ENCODE results near the gene BRMS1. TPM values are rescaled to one million over a fixed set of nuclear protein-coding genes. Genes with fewer than 3 reads are reported as not detected.

The BRMS1 gene
- total RNA-seq: 64.3 and 101 TPM in 2 replicates

GRCh38 chr11:66344550-66345315, at the start of gene BRMS1:
BRMS1 (minus strand) TSS chr11:66345104; CDS start chr11:66342234, 2,870 bp downstream.

GRCh38 chr11:66371627-66372415, 26.9 kb upstream of the BRMS1 start, which contains the start of gene SLC29A2:
SLC29A2 (minus strand) TSS chr11:66371760; CDS start chr11:66371591, 169 bp downstream.

GRCh38 chr11:66347425-66348276, 2.7 kb upstream of the BRMS1 start, which contains the start of gene B4GAT1:
B4GAT1 (minus strand) TSS chr11:66347629; CDS start chr11:66347545, 84 bp downstream.

GRCh38 chr11:66336234-66337102, 8.4 kb downstream of the BRMS1 start, which contains the start of gene RIN1:
RIN1 (minus strand) TSS chr11:66336434; CDS start chr11:66336402, 32 bp downstream.

GRCh38 chr11:66316849-66317251, 28.1 kb downstream of the BRMS1 start, which contains the start of gene CD248:
CD248 (minus strand) TSS chr11:66317044; CDS start chr11:66317027, 17 bp downstream.

GRCh38 chr11:66291706-66292542, 53.0 kb downstream of the BRMS1 start, which contains the start of gene TMEM151A:
TMEM151A (plus strand) TSS chr11:66291894; CDS start chr11:66292014, 120 bp downstream.

GRCh38 chr11:66288671-66289547, 56.0 kb downstream of the BRMS1 start, which contains the start of gene YIF1A:
YIF1A (minus strand) TSS chr11:66289143; CDS start chr11:66288985, 158 bp downstream.

Other genes with a start within 250 kb of the BRMS1 start
- 29.6 and 41.1 TPM in 2 replicates for gene KLC2, start 87.4 kb downstream of the BRMS1 start, total RNA-seq
- 161 and 170 TPM in 2 replicates for gene RAB1B, start 76.5 kb downstream of the BRMS1 start, total RNA-seq
- gene CNIH2, start 66.9 kb downstream of the BRMS1 start, total RNA-seq: 0.11 TPM in 1 of 2 replicates, not detected in the other
- gene YIF1A, start 56.0 kb downstream of the BRMS1 start, total RNA-seq: 148 and 150 TPM in 2 replicates
- 0.31 TPM in 1 of 2 replicates, not detected in the other for gene TMEM151A, start 53.2 kb downstream of the BRMS1 start, total RNA-seq
- gene CD248, start 28.1 kb downstream of the BRMS1 start, total RNA-seq: 0.47 and 1.3 TPM in 2 replicates
- 71.5 and 99.2 TPM in 2 replicates for gene RIN1, start 8.7 kb downstream of the BRMS1 start, total RNA-seq
- 15.6 and 18.1 TPM in 2 replicates for gene B4GAT1, start 2.5 kb upstream of the BRMS1 start, total RNA-seq
- 3.1 and 6.2 TPM in 2 replicates for gene SLC29A2, start 26.7 kb upstream of the BRMS1 start, total RNA-seq
- gene NPAS4, start 75.9 kb upstream of the BRMS1 start, total RNA-seq: not detected in 2 replicates
- 73.6 and 93.1 TPM in 2 replicates for gene MRPL11, start 93.7 kb upstream of the BRMS1 start, total RNA-seq
- gene PELI3, start 121.8 kb upstream of the BRMS1 start, total RNA-seq: 4.6 and 5.3 TPM in 2 replicates
- 68.5 and 69.8 TPM in 2 replicates for gene DPP3, start 135.3 kb upstream of the BRMS1 start, total RNA-seq
- gene BBS1, start 165.5 kb upstream of the BRMS1 start, total RNA-seq: 11.6 and 18.0 TPM in 2 replicates
- gene ZDHHC24, start 200.9 kb upstream of the BRMS1 start, total RNA-seq: 15.3 and 19.8 TPM in 2 replicates
- gene ACTN3, start 201.8 kb upstream of the BRMS1 start, total RNA-seq: not detected in 2 replicates
- 3.9 and 5.0 TPM in 2 replicates for gene CTSF, start 223.5 kb upstream of the BRMS1 start, total RNA-seq
- gene CCDC87, start 248.0 kb upstream of the BRMS1 start, total RNA-seq: under 0.01 and 0.19 TPM in 2 replicates
- 20.0 and 24.5 TPM in 2 replicates for gene CCS, start 248.1 kb upstream of the BRMS1 start, total RNA-seq

Data from hair follicular keratinocyte (primary cell).